ENCODE measurements around the gene PRICKLE1.

The PRICKLE1 gene

DNA sequence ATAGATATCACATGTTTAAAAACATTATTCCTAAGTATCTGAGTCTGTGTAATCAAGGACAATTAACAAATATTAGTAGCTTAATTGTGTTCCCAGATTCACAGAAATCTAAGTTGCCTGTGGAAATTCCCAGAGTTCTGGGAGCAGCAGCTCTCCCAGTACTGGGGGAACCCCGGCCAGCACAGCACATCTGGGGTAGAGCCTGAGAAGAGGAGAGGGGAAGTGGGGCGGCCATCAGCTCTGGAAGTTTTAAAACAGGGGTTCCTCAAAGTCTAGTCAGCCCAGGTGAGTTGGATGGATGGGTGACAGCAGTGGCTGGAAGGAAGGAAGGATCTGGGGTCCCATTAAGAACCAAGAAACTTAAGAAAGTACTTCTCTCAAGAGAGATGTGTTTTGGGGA, 24.6 kb downstream of the PRICKLE1 start:
- no peak overlapping the region for H3K4me3 ChIP-seq (ENCODE audit: low read depth, low read length)
- no peak for DNase-seq (ENCODE audit: low read depth)
- TF ChIP-seq, protein P1, sequence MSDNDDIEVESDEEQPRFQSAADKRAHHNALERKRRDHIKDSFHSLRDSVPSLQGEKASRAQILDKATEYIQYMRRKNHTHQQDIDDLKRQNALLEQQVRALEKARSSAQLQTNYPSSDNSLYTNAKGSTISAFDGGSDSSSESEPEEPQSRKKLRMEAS (IDR thresholded peaks at IDR 0.05; ENCODE audit: low read depth, low read length), result no peak
- TF ChIP-seq MYC (IDR thresholded peaks at IDR 0.05; ENCODE audit: low read depth, low read length) (no peak), POLR2A (IDR thresholded peaks at IDR 0.05; ENCODE audit: extremely low read depth, insufficient read length) (no peak)
- TF ChIP-seq, protein P2, sequence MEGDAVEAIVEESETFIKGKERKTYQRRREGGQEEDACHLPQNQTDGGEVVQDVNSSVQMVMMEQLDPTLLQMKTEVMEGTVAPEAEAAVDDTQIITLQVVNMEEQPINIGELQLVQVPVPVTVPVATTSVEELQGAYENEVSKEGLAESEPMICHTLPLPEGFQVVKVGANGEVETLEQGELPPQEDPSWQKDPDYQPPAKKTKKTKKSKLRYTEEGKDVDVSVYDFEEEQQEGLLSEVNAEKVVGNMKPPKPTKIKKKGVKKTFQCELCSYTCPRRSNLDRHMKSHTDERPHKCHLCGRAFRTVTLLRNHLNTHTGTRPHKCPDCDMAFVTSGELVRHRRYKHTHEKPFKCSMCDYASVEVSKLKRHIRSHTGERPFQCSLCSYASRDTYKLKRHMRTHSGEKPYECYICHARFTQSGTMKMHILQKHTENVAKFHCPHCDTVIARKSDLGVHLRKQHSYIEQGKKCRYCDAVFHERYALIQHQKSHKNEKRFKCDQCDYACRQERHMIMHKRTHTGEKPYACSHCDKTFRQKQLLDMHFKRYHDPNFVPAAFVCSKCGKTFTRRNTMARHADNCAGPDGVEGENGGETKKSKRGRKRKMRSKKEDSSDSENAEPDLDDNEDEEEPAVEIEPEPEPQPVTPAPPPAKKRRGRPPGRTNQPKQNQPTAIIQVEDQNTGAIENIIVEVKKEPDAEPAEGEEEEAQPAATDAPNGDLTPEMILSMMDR (IDR thresholded peaks at IDR 0.05; ENCODE audit: low read depth, low read length), result no peak

DNA sequence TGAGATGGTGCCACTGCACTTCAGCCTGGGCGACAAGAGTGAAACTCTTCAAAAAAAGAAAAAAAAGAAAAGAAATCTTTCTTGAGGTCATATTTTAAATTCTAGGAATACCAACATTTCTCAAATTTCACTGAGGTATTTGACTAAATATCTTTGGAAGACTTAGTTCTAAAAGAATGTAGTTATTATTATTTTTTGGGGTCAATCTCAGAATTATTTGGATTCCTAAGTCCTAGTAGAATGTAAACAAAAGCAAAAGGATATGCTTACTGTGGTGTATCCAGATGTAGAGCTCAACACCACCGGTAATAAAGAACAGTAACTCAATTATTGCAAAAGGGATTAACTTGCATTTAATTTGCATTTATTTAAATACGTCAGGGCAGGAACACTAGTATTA, 25.0 kb downstream of the PRICKLE1 start:
- TF ChIP-seq POLR2A (IDR thresholded peaks at IDR 0.05; ENCODE audit: extremely low read depth, insufficient read length), result no peak
- TF ChIP-seq, protein P2 (IDR thresholded peaks at IDR 0.05; ENCODE audit: low read depth, low read length), result no peak
- no peak for TF ChIP-seq MYC (IDR thresholded peaks at IDR 0.05; ENCODE audit: low read depth, low read length)
- TF ChIP-seq, protein P1 (IDR thresholded peaks at IDR 0.05; ENCODE audit: low read depth, low read length), result no peak
- no peak overlapping the region for H3K4me3 ChIP-seq (ENCODE audit: low read depth, low read length)
- DNase-seq (ENCODE audit: low read depth), result no peak

DNA sequence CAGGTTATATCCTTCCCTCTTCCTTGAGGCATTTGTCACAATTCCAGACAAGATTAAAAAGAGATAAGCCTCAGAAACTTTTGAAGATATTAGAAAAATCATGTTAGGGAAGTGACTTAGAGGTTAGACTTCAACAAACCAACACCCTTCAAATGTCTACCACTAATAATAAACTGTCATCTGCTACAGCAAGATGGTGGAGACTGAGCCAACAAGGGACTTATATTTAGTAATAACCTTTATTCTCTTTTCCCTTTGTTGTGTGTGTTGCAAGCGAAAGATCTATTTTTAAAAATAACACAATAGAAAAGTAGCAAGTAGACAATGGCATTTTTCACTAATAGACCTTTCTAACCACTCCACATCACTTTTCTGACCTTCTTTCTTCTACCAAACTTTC, 28.6 kb downstream of the PRICKLE1 start:
- no peak for TF ChIP-seq POLR2A (IDR thresholded peaks at IDR 0.05; ENCODE audit: extremely low read depth, insufficient read length)
- TF ChIP-seq, protein P1 (IDR thresholded peaks at IDR 0.05; ENCODE audit: low read depth, low read length), result no peak
- no peak for DNase-seq (ENCODE audit: low read depth)
- H3K4me3 ChIP-seq (ENCODE audit: low read depth, low read length), result no peak overlapping the region

DNA sequence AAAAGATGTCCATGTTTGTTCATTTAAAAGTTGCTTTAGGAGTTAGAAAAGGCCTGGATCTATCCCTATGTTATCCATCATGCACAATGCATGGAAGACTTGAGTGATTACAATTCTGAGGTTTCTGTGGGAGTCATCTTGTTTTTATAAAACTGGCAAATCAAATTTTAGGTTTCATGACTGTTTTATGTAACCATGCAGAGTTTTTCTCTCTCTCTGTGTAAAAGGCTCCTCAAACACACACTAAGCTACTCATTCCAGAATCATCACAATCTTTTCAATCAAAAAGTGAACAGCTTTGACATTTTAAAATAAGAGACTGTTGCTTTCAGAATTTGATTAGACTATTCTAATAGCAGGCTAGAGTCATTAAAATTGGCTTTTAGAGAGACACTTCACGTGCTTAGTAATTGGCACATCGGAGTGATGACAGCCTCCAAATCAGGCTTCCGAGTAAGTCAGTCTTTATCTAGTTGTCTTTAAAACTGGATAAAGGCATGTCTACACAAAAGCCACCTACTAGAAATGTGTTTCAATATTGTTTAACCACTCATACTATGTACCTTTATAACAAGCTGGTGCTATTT, 31.9 kb downstream of the PRICKLE1 start:
- TF ChIP-seq MYC (IDR thresholded peaks at IDR 0.05; ENCODE audit: low read depth, low read length) (no peak), POLR2A (IDR thresholded peaks at IDR 0.05; ENCODE audit: extremely low read depth, insufficient read length) (no peak)
- TF ChIP-seq, protein P1 (IDR thresholded peaks at IDR 0.05; ENCODE audit: low read depth, low read length), result no peak
- TF ChIP-seq, protein P2 (IDR thresholded peaks at IDR 0.05; ENCODE audit: low read depth, low read length), result no peak
- no peak for DNase-seq (ENCODE audit: low read depth)
- H3K4me3 ChIP-seq (ENCODE audit: low read depth, low read length), result no peak overlapping the region

DNA sequence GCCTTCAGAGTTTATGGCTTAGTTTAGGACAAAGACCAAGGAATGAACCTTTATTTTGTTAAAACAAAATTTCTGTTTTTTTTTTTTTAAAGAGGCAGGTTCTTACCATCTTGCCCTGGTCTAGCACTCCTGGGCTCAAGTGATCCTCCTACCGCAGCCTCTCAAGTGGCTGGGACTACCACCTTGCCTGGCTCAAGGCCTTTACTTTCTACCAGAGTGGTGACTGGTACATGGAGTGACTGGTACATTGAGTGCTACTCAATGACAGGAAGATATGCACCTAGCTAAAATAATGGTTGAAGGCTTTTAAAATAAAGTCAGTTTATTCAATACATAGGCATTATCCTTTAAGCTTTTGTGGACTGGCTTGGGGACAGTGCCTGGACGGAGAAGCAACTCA, 32.6 kb downstream of the PRICKLE1 start:
- H3K4me3 ChIP-seq (ENCODE audit: low read depth, low read length), result no peak overlapping the region
- no peak for DNase-seq (ENCODE audit: low read depth)
- TF ChIP-seq POLR2A (IDR thresholded peaks at IDR 0.05; ENCODE audit: extremely low read depth, insufficient read length) (no peak), MYC (IDR thresholded peaks at IDR 0.05; ENCODE audit: low read depth, low read length) (no peak)
- TF ChIP-seq, protein P1 (IDR thresholded peaks at IDR 0.05; ENCODE audit: low read depth, low read length), result no peak

DNA sequence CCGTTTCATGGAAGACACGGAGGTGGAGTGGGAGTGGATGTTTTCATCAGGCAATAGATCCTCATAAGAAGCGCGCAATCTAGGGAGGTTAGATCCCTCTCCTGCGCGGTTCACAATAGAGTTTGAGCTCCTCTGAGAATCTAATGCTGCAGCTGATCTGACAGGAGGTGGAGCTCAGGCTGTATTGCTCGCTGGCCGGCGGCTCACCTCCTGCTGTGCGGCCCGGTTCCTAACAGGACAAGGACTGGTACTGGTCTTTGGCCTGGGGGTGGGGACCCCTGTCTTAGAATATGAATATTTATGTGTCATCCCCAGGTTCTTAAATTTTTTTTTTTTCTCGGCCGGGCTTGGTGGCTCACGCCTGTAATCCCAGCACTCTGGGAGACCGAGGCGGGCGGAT, 36.7 kb downstream of the PRICKLE1 start:
- TF ChIP-seq, protein P2 (IDR thresholded peaks at IDR 0.05; ENCODE audit: low read depth, low read length), result no peak
- TF ChIP-seq MYC (IDR thresholded peaks at IDR 0.05; ENCODE audit: low read depth, low read length) (no peak), POLR2A (IDR thresholded peaks at IDR 0.05; ENCODE audit: extremely low read depth, insufficient read length) (no peak)
- TF ChIP-seq, protein P1 (IDR thresholded peaks at IDR 0.05; ENCODE audit: low read depth, low read length), result no peak
- DNase-seq (ENCODE audit: low read depth), result no peak
- H3K4me3 ChIP-seq (ENCODE audit: low read depth, low read length), result no peak overlapping the region

All from NB4 (cell line).